Measurements from ENCODE around the gene NOTCH1.
A peak's percentile ranks its signal among the peaks of the same experiment; 100 is the strongest.

NOTCH1 gene

DNA sequence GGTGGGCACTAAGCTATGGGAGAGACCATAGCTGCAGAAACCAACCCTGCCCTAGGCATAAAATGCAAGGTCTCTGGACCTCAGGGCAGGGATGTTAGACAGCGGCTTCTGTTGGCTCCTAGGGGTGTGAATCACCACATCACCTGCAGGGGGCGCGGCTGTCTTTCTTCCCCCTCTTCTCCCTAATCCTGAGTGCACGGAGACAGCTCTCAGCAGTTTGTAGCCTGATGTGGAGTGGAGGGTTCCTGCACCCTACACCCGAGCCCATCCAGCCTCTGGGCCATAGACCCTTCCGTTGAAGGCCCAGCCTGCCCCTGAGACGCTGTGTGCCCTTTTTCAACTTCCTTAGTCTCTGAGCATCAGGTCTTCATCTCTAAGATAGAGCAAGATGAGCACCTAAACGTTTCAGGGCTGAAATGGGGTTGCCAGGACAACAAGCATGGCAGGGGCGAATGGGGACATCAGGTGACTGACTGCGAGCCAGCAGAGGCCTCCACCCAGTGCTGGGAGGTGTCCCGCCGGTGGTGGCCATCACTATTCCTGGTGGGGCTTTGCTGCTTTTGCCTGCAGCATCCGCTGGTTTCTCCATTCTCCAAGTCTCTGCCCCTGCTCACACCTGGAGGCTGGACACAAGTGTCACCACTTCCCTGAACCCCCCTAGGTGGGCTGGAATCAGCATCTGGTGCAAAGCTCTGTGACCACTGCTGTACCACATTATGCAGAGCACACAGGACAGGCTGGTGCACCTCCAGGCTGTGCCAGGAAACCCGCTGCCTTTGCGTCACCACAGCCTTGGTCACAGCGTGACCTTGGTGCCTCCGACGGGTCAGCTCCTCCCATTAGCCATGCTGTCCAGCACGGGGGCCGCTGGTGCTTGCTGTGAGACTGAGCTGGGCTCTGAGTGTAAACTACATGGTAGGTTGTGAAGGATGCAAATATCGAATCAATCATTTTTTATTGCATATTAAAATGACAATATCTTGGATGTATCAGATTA lies 60.5 kb downstream of the NOTCH1 start:
- peak; percentile 81 for DNase-seq (ENCODE audit: low read depth)

DNA sequence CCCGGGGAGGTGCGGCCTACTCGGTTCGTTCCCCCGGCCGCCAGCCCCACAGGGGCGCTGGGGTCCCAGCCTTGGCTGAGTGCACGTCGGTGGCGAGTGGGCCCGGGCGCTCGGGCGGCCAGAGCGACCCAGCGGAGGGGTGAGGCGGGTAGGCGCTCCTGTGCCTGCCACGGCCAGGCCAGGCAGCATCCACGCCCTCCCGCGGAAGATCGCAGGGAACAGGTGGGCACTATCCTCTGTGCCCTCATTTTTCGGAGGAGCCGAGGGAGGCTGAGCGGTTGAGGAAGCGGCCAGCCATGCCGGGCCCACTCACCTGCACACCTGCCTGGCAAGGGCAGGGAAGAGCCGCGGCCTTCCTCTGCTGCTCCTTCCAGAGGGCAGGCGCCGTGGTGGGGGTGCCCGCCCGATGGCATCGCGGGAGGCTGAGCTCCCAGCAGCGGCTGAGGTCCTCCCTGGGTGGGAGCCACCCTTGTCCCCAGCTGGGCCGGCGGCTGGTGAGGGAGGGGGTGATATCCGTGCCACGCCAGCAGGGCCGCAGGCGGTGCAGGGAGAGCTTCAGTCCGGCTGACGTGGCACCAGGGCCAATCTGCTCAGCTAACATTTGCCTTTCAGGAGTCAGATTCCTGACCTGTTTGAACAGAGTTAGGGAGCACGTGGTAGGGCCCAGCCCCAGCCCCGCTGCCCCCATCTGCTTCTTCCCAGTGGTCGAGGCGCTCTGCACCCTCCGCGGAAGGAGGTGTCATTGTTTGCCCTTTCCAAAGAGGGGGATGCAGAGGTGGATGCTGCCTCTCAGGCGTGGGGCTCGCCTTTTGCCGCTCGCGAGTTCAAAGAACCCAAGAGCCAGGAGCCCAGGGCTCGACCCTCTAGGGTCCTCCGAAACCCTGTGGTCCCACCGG lies 61.4 kb downstream of the NOTCH1 start:
- DNase-seq (ENCODE audit: low read depth): no peak

DNA sequence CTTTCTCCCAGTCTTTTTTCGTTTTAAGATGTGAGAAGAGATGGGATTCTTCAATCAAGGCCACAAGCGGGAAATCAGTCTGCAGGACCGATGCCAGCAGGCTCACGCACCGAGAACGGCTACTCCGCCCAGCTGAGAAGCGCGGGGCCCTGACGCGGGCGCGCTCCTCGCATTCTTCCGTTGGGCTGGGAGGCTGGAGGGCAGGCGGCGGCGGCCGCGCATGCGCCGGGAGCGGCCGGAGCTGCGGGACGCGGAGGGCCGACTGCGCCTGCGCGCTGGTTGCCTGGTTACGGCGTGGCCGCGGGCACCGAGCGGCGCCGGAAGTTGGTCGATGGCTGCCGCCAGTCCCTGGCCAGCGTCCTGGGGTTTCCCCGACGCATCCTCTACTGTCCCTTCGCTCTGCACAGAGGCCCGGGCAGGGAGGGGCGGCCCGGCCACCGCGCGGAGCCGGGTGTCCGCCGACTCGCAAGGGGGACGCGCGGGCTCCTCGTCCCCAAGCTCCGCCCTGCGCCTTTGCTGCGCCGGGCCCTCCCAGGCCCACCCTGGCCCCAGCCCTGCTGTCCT lies 62.2 kb downstream of the NOTCH1 start:
- peak; percentile 94 for DNase-seq (ENCODE audit: low read depth)

DNA sequence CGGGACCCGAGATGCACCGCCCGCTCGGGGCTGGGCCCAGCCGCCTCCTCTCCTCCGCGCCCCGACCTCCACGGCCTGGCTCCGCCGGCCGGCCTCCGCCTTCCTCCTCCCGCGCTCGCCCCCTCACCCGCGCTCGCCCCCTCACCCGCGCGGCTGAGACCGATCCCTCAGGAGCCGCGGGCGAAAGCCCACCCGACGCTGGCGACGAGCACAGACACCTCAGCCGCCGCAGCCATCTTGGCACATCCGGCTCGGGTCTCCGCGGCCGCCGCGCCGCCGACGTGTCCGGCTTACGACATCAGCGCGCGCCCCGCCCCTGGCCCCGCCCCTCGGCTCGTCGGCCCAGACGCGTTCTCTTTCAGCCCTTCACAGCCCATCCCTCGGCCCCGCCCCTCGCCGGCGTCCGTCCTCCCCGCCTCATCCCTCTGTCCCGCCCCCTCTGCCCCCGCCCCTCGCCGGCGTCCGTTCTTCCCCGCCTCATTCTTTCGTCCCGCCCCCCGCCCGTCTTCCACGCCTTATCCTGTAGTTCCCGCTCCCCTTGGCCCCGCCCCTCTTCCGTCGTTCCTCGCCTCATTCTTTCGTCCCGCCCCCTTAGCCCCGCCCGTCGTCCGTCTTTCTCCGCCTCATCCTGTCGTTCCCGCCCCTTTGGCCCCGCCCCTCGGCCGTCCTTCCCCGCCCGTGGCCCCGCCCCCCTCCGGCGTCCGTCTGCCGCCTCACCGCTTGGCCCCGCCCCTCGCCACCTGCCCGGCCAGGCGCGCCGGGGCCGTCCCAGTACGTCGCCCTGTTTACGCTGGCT lies 62.9 kb downstream of the NOTCH1 start, which contains the start of gene SEC16A:
SEC16A (minus strand) TSS at position 248 of the 796 bp plus-strand sequence. CDS start 5,425 bp downstream, outside the sequence.
- DNase-seq (ENCODE audit: low read depth): peak; percentile 99

DNA sequence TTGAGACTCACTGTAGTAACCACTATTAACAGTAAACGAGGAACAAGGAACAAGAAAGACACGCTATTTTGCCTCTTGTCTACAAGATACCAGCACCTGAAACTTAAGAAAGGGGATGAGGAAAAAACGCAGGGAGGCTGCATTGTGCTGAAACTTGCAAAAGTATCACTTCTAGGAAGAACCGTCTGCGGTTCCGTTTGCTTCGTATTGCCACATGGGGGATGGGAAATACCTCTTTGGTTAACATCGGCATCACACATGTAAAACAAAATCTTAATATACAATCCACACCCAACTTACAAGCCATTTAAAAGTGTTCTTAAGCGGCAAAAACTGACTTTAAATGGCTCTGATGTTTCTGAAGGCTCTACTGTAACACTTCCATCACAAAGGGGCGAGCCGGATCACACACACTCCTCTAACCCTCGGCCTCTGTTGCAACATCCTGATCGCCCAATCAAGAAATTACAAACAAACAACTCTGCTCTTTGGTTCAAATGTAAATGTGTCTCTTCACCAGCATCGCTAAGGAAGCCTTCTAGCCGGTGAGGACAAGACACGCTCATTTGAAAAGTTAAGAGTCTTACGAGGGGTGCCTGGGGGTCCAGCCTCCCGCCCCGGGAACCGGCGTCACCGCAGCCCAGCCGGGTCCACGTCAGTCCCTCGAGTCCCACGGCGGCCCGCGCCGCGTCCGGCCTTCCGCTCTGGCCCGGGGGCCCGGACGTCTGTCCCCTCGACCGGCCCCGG lies 63.6 kb downstream of the NOTCH1 start:
- no peak for DNase-seq (ENCODE audit: low read depth)

DNA sequence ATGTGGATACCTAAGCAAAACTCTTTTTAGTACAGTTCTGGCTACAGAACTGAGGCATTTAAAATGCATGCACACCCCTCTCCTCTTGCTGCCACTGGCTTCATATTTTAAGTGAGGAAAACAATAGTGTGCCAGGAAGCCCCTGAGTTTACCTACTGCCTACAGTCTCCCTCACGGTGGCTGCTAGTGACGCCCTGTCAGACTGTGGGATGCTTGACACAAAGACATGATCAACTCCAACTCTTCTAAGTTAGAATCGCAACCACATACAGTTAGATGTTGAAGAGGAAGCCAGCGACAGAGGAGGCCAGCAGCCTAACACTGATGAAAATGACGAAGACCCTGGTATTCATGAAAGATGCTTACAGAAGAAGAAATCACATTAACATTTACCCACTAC lies 64.3 kb downstream of the NOTCH1 start:
- DNase-seq (ENCODE audit: low read depth): no peak

DNA sequence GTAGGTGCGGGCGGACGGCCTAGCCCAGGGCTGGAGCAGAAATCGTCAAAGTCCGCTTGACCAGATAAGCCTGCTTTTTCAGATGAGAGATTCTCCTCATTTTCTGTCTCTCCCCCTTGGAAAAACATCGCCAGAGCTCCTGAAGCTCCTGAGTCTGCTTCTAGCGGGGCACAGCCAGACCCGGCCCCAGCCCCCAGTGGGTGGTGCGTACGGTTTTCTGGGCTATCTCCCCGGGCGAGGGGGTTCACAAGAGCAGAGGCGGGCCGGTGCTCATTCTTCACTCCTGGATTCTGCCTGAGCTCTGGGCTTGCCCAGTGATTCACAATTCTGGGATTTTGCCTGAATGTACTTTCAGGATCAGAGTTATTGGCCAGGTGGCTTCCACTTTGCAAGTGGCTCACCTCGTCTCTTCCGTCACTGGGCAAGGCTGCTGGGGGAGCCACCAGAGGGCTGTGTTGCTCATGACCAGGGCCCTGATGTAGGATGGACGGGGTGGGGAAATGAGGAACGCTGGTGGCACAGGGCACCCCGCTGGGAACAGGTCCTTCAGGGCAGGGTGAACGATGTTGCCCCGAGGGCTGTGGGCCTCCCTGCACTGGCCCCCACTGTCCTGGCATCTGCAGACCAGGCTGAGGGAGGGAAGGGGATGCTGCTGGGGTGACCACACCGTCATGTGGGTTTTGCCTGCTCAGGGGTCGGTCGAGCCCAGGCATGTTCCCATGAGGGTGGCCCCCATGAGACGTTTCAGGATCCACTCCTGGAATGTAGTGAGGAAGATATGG lies 69.3 kb downstream of the NOTCH1 start:
- DNase-seq (ENCODE audit: low read depth): no peak

DNA sequence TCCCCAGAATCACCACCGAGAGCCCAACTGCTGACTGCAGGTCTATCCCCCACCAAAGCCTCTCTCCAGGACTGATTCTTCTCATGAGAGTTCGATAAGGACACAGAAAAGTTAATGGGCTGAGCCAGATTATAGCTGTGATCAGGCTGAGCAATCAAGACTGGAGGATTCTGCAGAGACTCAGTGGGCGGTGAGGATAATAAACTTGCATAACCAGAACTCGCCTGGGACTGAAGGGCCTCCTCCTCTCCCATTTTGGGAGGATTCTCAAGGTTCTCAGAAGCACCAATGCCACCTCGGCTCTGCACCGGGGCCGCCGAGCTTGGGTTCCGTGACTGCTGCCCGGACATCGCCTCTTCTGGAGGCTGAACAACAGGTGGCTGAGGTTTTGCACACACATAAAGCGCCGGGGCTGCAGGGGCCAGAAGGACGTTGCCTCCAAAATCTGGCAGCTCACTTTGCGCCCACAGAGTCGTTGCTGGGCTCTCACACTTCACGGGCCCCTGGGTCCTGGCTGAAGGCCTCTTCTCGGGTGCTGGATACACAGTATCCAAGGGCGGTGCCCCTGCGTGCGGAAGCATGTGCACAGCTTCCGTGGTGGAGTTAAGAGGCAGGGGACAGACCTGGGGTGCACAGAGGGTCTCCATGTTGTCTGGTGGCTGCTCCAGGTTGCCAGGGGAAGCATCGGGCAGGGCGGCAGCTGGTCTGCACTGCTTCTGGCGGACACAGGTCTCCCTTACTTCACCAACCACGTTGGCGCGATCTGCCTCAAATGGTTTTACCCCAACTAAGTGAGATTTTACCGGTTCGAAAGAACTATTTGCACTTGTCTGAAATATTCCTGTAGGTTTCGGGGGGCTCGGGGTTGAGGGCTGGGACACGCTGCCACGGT lies 70.6 kb downstream of the NOTCH1 start:
- no peak for DNase-seq (ENCODE audit: low read depth)

DNA sequence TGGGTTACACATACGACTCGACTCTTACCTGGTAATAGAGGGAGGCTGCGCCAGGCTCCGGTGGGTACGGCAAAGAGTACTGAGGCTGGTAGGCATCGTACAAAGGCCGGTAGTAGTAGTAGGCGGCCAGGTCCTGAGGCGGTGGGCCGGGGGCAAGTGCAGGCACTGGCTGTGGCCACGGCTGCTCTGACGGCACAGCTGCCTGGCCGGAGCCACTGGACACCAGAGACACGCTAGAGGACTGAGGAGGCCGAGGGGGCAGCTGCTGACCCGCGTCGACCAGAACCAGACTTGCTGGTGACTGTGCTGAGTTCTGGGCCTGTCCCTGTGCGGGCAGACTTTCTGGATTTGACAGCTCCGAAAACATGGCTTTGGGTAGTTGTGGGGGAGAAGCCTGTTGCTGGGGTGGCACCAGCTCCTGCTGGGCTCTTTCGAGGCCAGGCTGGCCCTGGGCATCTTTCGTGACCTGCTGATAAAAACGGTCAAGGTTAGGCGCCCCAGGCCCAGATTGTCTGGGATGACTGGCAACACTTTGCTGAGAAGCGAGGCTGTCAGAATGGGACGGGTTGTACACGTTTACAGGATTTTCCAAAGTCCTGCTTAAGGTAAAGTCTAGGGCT lies 71.7 kb downstream of the NOTCH1 start:
- DNase-seq (ENCODE audit: low read depth): no peak

DNA sequence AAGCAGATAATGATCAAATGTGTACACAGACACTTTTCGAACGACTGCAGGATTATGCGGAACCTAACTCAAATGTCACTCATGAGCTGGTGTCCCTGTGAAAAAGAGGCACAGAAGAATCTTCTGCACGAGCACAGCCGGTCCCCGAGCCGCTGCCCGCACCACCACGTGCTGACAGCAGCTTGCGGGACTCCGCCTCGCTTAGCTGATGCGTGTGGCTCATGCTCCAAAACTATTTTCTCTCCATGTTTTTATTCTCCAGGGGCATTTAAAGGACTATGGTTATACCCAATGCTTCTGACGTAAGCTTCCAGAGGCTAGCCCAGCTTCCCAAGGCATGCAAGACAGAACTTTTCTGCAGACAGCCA lies 72.5 kb downstream of the NOTCH1 start:
- no peak for DNase-seq (ENCODE audit: low read depth)

DNA sequence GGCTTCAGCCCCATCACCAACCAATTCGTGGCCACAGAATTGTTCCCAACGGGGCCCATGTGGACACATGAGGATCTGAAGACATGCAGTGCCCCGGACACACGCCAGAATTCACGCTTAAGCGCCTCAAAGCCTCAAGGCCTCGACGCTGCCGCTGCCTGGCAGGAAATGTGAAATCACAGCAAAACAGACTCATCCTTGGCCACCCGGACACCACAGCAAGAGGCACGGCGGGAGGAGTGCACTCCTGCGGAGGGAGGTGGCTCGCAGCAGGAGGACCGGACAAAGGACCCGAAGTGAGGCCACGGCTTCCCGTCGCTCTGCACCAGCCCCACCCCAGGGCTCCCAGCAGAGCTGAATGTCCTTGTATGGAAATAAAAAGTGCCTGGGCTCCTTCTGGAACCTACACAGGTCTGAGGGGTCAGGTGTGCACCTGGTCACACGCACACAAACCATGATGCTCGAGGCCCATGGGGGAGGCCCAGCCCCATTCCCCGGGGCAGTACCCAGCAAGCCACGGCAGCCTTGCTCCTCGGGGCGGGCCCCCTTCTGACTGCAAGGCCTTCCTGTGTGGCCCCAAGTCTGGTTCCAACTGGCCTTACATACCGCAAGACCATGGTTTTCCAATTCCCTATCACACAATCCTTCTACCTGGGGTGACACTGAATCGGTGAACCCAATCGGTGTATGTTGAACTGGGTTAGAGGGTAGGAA lies 73.1 kb downstream of the NOTCH1 start:
- DNase-seq (ENCODE audit: low read depth): no peak

DNA sequence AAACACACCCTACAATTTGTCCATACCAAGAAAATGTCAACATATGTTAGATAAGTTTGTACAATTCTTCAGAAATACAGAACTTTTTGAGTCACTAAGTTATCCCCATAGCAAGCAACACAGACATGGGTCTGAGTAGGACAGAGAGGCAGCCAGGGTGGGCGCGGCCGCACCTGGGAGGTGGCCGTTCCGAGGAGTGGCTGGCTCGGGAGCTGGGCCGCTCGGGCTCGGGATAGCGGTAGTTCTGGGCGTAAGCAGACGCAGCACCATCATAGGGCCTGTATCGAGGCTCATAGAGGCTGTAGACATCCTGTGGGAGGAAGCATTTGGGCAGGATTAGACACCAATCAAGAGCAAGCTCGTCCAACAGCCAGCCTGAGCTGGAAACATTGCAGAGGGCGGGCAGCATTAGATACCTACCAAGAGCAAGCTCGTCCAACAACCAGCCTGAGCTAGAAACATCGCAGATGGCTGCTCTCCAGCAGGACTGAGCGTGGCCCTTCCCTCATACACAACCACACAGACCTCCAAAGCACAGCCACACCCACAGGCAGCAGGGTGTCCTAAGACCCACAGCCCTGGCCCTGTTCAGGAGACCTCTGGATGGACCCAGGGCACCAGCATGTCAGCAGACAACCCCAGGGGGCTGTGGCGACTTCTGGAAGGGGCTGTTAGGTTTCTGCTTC lies 73.9 kb downstream of the NOTCH1 start:
- DNase-seq (ENCODE audit: low read depth): no peak

DNA sequence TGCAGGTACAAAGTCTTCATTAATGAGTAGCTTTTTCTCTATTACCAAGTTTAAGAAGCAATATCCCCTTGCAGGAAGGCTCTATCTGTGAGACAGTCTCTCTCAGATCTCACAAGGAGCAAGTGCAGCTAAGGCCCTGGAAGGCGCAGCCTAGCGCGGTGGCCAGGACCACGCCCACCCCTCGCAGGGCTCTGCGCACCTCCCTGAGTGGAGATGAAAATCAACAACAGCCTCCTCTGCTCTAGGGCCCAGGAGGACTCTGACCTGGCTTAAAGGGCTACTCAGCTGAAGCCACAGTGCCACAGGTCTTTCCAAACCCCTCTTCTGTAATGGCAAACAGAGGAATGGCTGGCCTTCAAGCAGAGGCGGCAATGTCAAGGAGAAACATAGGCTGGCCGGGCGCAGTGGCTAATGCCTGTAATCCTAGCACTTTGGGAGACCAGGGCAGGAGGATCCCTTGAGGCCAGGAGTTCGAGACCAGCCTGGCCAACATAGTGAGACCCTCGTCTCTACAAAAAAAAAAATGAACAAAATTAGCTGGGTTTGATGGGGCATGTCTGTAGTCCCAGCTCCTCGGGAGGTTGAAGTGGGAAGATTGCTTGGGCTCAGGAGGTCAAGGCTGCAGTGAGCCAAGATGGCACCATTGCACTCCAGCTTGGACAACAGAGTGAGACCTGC lies 74.9 kb downstream of the NOTCH1 start:
- no peak for DNase-seq (ENCODE audit: low read depth)

DNA sequence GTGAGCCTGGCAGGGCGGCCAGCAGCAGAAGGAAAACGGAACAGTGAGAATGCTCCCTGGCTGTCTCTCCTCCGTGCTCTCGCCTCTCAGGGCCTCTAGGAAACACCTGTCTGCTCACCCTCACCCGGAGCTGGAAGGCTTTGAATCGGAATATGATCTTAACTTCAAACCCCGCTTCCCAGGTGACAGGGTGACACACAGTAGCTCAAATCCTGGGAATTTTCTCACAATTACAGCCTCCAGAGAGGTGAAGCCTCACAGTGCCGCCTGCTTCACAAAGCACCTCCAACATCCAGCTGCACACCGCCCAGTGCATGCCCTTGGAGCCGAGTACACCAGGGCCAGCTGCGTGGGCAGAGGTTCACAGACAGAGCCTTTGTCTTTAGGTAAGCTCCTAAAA lies 75.5 kb downstream of the NOTCH1 start:
- no peak for DNase-seq (ENCODE audit: low read depth)

DNA sequence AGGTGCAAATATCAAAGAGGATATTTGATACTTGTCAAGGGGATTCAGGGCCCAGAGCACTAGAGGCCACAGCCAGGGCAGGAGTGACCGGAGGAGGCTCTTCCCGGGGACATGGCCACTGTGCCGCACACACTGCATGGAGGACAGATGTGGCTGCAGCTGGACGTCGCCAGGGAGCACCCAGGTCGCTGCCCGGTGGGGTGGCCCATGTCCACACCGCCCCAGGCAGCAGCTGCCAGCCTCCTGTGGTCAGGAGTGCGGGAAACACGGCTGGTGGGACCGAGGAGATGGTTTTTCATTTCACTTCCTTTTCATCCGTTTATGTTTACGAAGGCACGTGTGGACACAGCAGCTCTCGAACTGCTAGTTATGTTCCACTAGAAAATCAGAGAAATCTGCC lies 78.1 kb downstream of the NOTCH1 start:
- DNase-seq (ENCODE audit: low read depth): no peak

DNA sequence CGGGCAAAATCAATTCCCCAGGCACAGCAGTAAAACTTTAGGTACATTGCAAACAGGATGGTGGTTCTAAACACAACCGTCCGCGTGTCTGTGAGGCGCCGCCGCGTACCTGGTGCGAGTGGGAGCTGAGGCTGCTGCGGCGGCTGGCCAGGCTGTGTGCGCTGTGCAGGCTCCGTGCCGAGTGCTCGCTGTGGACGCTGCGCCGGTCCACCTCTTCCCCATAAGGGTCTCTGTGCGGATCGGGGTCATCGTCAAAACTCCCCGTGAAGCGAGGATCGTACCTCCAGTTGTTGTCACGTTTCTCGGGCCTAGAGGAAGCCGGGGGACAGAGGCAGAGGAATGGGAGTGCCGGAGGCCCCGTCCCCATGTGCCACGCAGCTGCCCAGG lies 79.7 kb downstream of the NOTCH1 start:
- DNase-seq (ENCODE audit: low read depth): no peak
